LNCAP (cell line): ENCODE data around the gene SIX5.

Source experiments
- CTCF ChIP-seq: fragments of 450-650 bp; IDR thresholded peaks from 2 replicates; pipeline ENCODE4 v1.5.1; 2017; ENCODE audit warnings: mild to moderate bottlenecking

The SIX5 gene

DNA sequence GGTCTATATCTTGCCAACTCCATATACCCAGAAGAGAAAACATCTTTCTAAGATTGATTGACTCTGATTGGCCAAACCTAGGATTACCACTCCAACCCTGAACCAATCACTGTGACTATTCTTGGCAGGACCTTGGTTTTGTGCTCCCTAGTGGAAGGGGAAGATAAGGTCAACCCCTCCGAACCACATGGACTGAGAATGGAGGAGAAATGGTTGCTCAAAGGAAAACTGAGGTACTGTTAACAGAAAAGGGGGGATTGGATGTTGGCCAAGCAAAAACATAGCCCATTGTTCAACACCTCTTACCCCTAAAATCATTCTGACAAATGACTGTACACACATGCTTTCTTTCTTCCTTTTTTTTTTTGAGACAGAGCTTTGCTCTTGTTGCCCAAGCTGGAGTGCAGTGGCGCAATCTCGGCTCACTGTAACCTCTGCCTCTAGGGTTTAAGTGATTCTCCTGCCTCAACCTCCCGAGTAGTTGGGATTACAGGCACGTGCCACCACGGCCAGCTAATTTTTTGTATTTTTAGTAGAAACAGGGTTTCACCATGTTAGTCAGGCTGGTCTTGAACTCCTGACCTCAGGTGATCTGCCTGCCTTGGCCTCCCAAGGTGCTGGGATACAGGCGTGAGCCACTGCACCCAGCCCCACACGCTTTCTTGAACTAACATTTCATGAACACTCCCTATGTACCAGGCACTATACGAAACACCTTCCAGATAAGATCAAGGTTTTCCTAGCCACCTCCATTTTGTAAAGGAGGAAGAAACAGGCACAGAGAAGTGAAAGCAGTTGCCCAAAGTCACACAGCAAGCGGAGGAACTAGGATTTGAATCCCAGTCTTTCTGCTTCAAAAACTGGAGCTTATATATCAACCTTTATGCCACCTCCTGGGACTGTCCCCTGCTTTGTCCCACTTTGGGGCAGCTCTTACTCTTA is 29.3 kb downstream of the SIX5 start:
- TF ChIP-seq CTCF = no peak

DNA sequence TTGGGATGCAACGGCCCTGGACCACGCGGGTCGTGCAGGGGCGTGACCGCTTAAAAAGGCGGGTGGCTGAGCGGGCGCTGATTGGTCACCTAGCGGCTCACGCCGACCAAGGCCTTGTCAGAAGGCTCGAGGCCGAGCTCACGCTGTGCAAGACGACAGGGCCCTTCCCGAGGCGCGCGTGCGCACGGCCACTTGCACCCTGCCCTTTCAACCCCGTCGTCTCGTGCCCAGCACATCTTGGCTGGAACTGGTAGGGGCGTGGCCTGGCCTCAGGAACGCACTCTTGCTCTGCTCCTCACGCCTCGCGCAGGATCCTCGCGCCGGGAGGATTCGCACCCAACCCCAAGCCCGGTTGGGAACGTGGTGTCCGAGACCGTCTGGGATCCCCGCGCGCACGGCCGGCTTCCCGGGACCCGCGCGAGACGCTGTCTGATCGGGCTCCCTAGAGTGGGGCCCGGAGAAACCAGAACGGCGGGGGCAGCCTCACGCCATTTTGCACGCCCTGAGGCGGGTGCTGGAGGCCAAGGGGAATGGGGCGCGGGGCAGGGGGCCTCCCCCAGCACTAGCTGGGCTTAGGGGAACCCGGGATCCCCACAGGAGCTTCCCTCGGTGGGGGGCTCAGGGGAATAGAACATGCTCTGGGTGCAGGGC is 35.8 kb downstream of the SIX5 start, which contains the start of gene MEIOSIN:
TSS of gene MEIOSIN (plus strand) at position 280 of the 651 bp plus-strand sequence. CDS start 1,938 bp downstream, outside the sequence.
- TF ChIP-seq CTCF = no peak

DNA sequence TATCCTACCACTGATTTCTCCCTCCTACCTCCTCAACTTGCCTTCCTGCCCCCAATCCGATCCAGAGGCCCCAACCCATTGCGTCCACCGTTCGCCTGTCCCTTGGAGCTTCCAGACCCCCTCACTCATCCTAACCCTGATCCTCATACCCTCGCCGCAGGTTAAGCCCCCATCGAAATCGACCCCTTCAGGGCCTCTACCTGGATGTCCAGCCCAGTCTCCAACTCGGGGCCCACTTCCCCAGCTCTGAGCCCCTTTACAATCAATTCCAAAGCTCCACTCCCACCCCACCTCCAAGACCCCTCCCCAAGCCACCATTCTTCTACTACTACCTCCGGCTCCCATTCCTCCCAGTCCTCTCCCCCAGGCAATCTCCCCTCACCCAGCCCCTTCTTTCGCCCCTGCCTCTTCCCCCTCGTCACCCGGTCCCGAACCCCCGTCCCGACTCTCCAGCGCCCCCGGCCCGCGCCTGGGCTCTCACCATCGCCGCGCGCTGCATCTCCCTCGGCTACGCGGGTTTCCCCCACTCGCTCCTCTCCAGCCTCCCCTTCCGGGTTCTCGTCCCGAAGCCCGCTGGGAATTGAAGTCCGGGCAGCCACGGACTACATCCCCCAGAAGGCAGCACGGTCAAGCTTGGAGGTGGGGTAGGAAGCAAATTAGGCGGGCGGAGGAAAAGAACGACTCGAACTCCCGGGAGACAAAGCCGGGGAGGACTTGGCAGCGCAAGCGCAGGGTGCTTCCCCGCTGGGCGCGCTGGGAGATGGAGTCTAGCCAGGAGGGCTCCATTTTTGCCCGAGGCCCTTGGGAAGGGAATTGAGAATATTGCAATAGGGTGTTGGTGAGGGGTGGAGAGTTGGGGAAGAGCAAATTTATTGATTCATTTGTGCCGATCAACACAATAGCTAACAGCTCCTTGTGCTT is 38.4 kb downstream of the SIX5 start, which contains the start of gene FBXO46:
TSS of gene FBXO46 (minus strand) at position 529 of the 921 bp plus-strand sequence. CDS start 17,401 bp downstream, outside the sequence.
- no peak for TF ChIP-seq CTCF

GRCh38 chr19:45729800-45730290 is 39.2 kb downstream of the SIX5 start:
- no peak for TF ChIP-seq CTCF

- no peak for TF ChIP-seq CTCF
These were observed 50.9 kb downstream of the SIX5 start for GRCh38 chr19:45717983-45718650.

DNA sequence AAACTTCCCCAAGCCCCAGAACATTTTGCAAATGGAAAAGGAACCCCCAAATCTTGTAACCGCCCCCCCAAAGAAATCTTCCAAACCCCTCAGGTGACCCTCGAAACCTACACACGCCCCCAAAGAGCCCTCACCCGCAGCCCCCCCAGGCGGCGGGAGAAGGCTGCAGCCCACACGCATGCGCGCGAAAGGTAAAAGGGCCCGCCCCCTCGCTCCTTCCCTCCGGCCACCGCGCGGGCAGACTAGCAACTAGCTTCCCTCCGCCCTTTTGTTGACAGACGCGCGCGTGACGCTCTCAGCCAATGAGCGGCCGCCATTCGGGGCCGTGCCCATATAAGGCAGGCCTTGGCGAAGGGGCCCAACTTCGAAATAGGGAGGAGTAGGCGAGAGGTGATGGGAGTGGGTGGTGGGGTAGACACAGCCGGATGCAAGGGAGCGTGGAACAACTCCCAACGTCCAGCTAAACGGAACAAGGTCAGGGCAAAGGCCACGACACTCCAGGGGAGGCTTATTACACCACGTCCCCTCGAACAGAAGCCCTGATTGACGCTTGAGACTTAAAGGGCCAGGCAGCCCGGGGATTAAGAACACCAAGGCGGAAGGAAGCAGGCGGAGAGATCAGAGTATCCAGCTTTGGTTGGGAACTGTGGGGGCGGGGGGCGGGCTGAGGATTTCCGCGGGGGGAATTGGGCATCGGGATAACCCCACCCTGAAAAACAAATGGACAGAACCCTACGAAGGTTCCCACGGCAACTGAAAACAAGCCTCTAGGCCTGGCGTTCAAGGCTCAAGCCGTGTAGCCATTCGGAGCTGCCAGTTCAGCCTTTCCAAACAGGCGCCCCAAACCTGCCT is 51.7 kb downstream of the SIX5 start:
- no peak for TF ChIP-seq CTCF
